ENCODE data around the gene TTYH2. TPM values are rescaled to one million over a fixed set of nuclear protein-coding genes. Genes with fewer than 3 reads are reported as not detected.

The TTYH2 gene
- total RNA-seq, 2 experiments from 2014 or later, result 3.1 to 3.8 TPM

- Histone ChIP-seq H2AFZ (ENCODE audit: low read length) (no peak overlapping the region), H3K9me3 (ENCODE audit: low read length) (no peaks in the 10 kb centered on the region), H3K36me3 (ENCODE audit: insufficient read depth, low read length) (no peaks in the 10 kb centered on the region), H3K79me2 (ENCODE audit: insufficient read depth, low read depth, low read length) (no peaks in the 10 kb centered on the region), H3K27ac (ENCODE audit: low read depth, low read length, poor library complexity, severe bottlenecking) (no peak overlapping the region), H3K4me2 (ENCODE audit: low read length) (no peak overlapping the region), H3K4me3 (ENCODE audit: low read depth, low read length, poor library complexity, severe bottlenecking) (no peak overlapping the region), H3K4me1 (ENCODE audit: insufficient read depth, low read length, poor library complexity, severe bottlenecking) (no peaks in the 10 kb centered on the region), H3K9me2 (ENCODE audit: insufficient read depth, low read length) (no peaks in the 10 kb centered on the region), H4K20me1 (ENCODE audit: insufficient read depth, low read length) (no peaks in the 10 kb centered on the region)
- no peak for TF ChIP-seq EZH2phosphoT487 (IDR thresholded peaks at IDR 0.05; ENCODE audit: borderline replicate concordance, low read depth, low read length)
- TF ChIP-seq CTCF (conservative IDR thresholded peaks at IDR 0.05; ENCODE audit: low read length), result no peak
- BruUV-seq (replicated peaks), result no TSS peak
- no peak for DNase-seq (ENCODE audit: low spot score)
- CTCF ChIA-PET (ENCODE audit: unreplicated experiment), result interaction anchor here (0.6 kb wide), 1 partner anchor 53 kb away, joined by 3 read pairs; no protein-coding TSS in a partner anchor
- intact Hi-C loops (cut with micrococcal nuclease; ENCODE audit: unreplicated experiment), result no loop called here
- POLR2A ChIA-PET, result interaction anchor here (0.6 kb wide), 1 partner anchor 55 kb away, joined by 3 read pairs; no protein-coding TSS in a partner anchor
Observed at GRCh38 chr17:74249590-74250270, 36.4 kb downstream of the TTYH2 start.

DNA sequence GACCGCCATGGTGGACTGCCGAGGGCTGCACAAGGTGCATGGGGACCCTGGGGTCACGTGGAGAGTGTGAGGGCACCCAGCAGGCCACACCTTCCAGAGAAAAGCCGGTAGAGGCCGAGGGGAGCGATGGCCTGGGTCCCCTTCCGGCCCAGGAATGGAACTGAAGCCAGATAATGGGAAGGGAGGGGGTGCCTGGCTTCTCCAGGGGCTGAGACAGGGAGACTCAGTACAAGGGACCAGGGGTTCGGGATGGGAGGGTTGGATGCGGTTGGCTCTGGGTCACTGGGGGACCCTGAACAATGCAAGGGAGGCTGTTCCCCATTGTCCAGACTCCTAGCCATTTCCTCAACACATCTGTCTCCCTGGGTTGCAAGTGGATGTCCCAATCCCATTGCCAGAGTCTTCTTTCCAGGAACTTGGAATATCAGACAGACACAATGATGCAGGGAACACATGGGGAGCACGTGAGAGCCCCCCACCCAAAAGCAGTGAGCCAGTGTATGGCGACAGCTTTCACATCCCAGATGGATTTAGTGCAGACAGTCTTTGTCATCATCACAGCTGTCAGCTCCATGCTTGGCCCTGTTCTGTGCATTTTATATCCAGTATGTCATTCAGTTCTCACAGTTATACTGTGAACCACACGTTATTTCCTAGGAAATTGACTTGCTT, 37.1 kb downstream of the TTYH2 start:
- no peak for DNase-seq (ENCODE audit: low spot score)
- Histone ChIP-seq H3K4me1 (ENCODE audit: insufficient read depth, low read length, poor library complexity, severe bottlenecking) (no peaks in the 10 kb centered on the region), H3K4me2 (ENCODE audit: low read length) (no peak overlapping the region), H3K9me2 (ENCODE audit: insufficient read depth, low read length) (no peaks in the 10 kb centered on the region), H3K79me2 (ENCODE audit: insufficient read depth, low read depth, low read length) (no peaks in the 10 kb centered on the region), H2AFZ (ENCODE audit: low read length) (no peak overlapping the region), H3K27ac (ENCODE audit: low read depth, low read length, poor library complexity, severe bottlenecking) (no peak overlapping the region), H4K20me1 (ENCODE audit: insufficient read depth, low read length) (no peaks in the 10 kb centered on the region), H3K9me3 (ENCODE audit: low read length) (no peaks in the 10 kb centered on the region), H3K4me3 (ENCODE audit: low read depth, low read length, poor library complexity, severe bottlenecking) (no peak overlapping the region), H3K36me3 (ENCODE audit: insufficient read depth, low read length) (no peaks in the 10 kb centered on the region)
- ChIA-PET POLR2A (interaction anchor here (0.6 kb wide), 1 partner anchor 55 kb away, joined by 3 read pairs; no protein-coding TSS in a partner anchor), CTCF (ENCODE audit: unreplicated experiment) (no interaction called here)
- TF ChIP-seq EZH2phosphoT487 (IDR thresholded peaks at IDR 0.05; ENCODE audit: borderline replicate concordance, low read depth, low read length) (no peak), CTCF (conservative IDR thresholded peaks at IDR 0.05; ENCODE audit: low read length) (no peak)
- no TSS peak for BruUV-seq (replicated peaks)
- intact Hi-C loops (cut with micrococcal nuclease; ENCODE audit: unreplicated experiment), result no loop called here

- Histone ChIP-seq H3K27ac (ENCODE audit: low read depth, low read length, poor library complexity, severe bottlenecking) (no peak overlapping the region), H4K20me1 (ENCODE audit: insufficient read depth, low read length) (no peaks in the 10 kb centered on the region), H3K4me2 (ENCODE audit: low read length) (no peak overlapping the region), H2AFZ (ENCODE audit: low read length) (no peak overlapping the region), H3K9me3 (ENCODE audit: low read length) (no peaks in the 10 kb centered on the region), H3K36me3 (ENCODE audit: insufficient read depth, low read length) (no peaks in the 10 kb centered on the region), H3K4me1 (ENCODE audit: insufficient read depth, low read length, poor library complexity, severe bottlenecking) (no peaks in the 10 kb centered on the region), H3K79me2 (ENCODE audit: insufficient read depth, low read depth, low read length) (no peaks in the 10 kb centered on the region), H3K4me3 (ENCODE audit: low read depth, low read length, poor library complexity, severe bottlenecking) (no peak overlapping the region), H3K9me2 (ENCODE audit: insufficient read depth, low read length) (no peaks in the 10 kb centered on the region)
- ChIA-PET POLR2A (no interaction called here), CTCF (ENCODE audit: unreplicated experiment) (no interaction called here)
- intact Hi-C loops (cut with micrococcal nuclease; ENCODE audit: unreplicated experiment), result no loop called here
- DNase-seq (ENCODE audit: low spot score), result no peak
- no TSS peak for BruUV-seq (replicated peaks)
- TF ChIP-seq EZH2phosphoT487 (IDR thresholded peaks at IDR 0.05; ENCODE audit: borderline replicate concordance, low read depth, low read length), result no peak
- TF ChIP-seq CTCF (conservative IDR thresholded peaks at IDR 0.05; ENCODE audit: low read length), result no peak
Observed at GRCh38 chr17:74251051-74251450, 37.7 kb downstream of the TTYH2 start.
